GM12878 (cell line): ENCODE measurements around the gene MUTYH. TPM values are rescaled to one million over a fixed set of nuclear protein-coding genes. Genes with fewer than 3 reads are reported as not detected.

Experiments used
- ATAC-seq: fragments of 200-7000 bp; cut with Tn5 transposase; 3 replicates; pipeline ENCODE4 v1.9.1; 2020; ENCODE audit warnings: mild to moderate bottlenecking, moderate library complexity
- BruUV-seq: library from RNA; stranded (reverse); fragments of 400-500 nt; replicated peaks from 2 replicates; lab custom pipeline; 2021; lab: Mats Ljungman, UMichigan
- CTCF ChIA-PET: fragments of 300-600 bp; sonication (Branson Sonifier 250); formaldehyde crosslinking; extraction: SDS; loops from one replicate; lab custom pipeline; 2021; ENCODE audit warnings: inconsistent platforms; lab: Yijun Ruan, JAX
- POLR2A ChIA-PET: fragments of 350-600 bp; formaldehyde crosslinking; extraction: SDS; loops from one replicate; lab custom pipeline; 2021; ENCODE audit warnings: inconsistent platforms; lab: Charles Lee
- RAD21 ChIA-PET: fragments of 300-600 bp; sonication (Branson Sonifier 250); formaldehyde crosslinking; loops from one replicate; lab custom pipeline; 2023; ENCODE audit warnings: antibody characterized with exemption; ENCODE audit not compliant: unreplicated experiment; lab: Charles Lee
- SMC1A ChIA-PET: fragments of 300-600 bp; sonication (Branson Sonifier 250); formaldehyde crosslinking; loops from one replicate; lab custom pipeline; 2023; ENCODE audit not compliant: unreplicated experiment, uncharacterized antibody; lab: Charles Lee
- DNase-seq: peaks from one replicate; pipeline ENCODE4 v3.0.0-alpha.2; 2011; ENCODE audit warnings: low read depth, low spot score
- FAIRE-seq: peaks from 3 replicates; lab custom pipeline; 2011; peaks lifted over from hg19 to GRCh38; lab: Jason Lieb, UNC
- H2AFZ ChIP-seq: 2 replicates; pipeline ENCODE4 v1.6.0; 2011; ENCODE audit warnings: low read depth, low read length, control low read depth; ENCODE audit not compliant: control insufficient read depth
- H3K27ac ChIP-seq: 2 replicates; pipeline ENCODE4 v1.5.1; 2011; ENCODE audit warnings: control low read depth; ENCODE audit not compliant: control insufficient read depth, insufficient read depth
- H3K27me3 ChIP-seq, 2 experiments: replicated peaks in 1 of 2; 2 replicates each; pipeline versions ENCODE4 v1.6.0 to v1.6.1; 2011; ENCODE audit warnings: low read length in 1 of 2; ENCODE audit not compliant: control insufficient read depth in 2 of 2, insufficient read depth in 2 of 2
- H3K36me3 ChIP-seq, 2 experiments: 2 replicates each; pipeline ENCODE4 v1.5.1; 2011; ENCODE audit warnings: low read length in 1 of 2; ENCODE audit not compliant: control insufficient read depth in 2 of 2, insufficient read depth in 2 of 2
- H3K4me1 ChIP-seq: 2 replicates; pipeline ENCODE4 v1.6.1; 2011; ENCODE audit warnings: mild to moderate bottlenecking, low read length, moderate library complexity, mixed read lengths; ENCODE audit not compliant: control insufficient read depth, insufficient read depth
- H3K4me2 ChIP-seq: 2 replicates; pipeline ENCODE4 v1.6.0; 2011; ENCODE audit warnings: control low read depth; ENCODE audit not compliant: control insufficient read depth, insufficient read depth
- H3K4me3 ChIP-seq: fragments of 200-600 bp; sonication (generic); 2 replicates; pipeline ENCODE4 v1.5.1; 2016
- H3K79me2 ChIP-seq: 2 replicates; pipeline ENCODE4 v1.6.0; 2011; ENCODE audit warnings: low read length; ENCODE audit not compliant: control insufficient read depth, insufficient read depth
- H3K9ac ChIP-seq: 2 replicates; pipeline ENCODE4 v1.8.0; 2011; ENCODE audit warnings: low read length, control low read depth, mixed read lengths; ENCODE audit not compliant: control insufficient read depth, insufficient read depth
- H3K9me3 ChIP-seq: replicated peaks from 3 replicates; pipeline ENCODE4 v1.5.1; 2011; ENCODE audit warnings: mild to moderate bottlenecking, low read length; ENCODE audit not compliant: control insufficient read depth, insufficient read depth
- H4K20me1 ChIP-seq: 2 replicates; pipeline ENCODE4 v1.6.0; 2011; ENCODE audit not compliant: control insufficient read depth, insufficient read depth
- ASH2L ChIP-seq: fragments of 300-600, 200-600 bp; sonication (generic); IDR thresholded peaks from 2 replicates; pipeline ENCODE4 v1.6.1; 2017; ENCODE audit warnings: low read depth, mild to moderate bottlenecking, borderline replicate concordance
- BCL11A ChIP-seq: IDR thresholded peaks from 2 replicates; pipeline ENCODE4 v1.6.1; 2011; ENCODE audit warnings: low read depth, low read length
- CTCF ChIP-seq, 3 experiments: IDR thresholded peaks in 2 of 3; conservative IDR thresholded peaks in 1 of 3; 2 replicates each; pipeline ENCODE4 v1.5.1; 2011; ENCODE audit warnings: low read depth in 3 of 3, low read length in 3 of 3, mild to moderate bottlenecking in 3 of 3, control low read depth in 2 of 3, moderate library complexity in 2 of 3, inconsistent platforms in 1 of 3, mixed read lengths in 1 of 3; ENCODE audit not compliant: control insufficient read depth in 2 of 3, insufficient read depth in 1 of 3; ENCODE audit errors: extremely low read depth in 1 of 3
- FOXM1 ChIP-seq: IDR thresholded peaks from 2 replicates; pipeline ENCODE4 v1.6.1; 2012; ENCODE audit warnings: low read depth, mild to moderate bottlenecking, inconsistent platforms, low read length, moderate library complexity
- NBN ChIP-seq: fragments of 450-650 bp; IDR thresholded peaks from 2 replicates; pipeline ENCODE4 v1.6.1; 2016
- NFIC ChIP-seq: IDR thresholded peaks from 2 replicates; pipeline ENCODE4 v1.6.1; 2012; ENCODE audit warnings: low read depth, mild to moderate bottlenecking, inconsistent platforms, low read length, moderate library complexity
- NFYA ChIP-seq: IDR thresholded peaks from 2 replicates; pipeline ENCODE4 v1.6.1; 2011; ENCODE audit warnings: low read depth, mild to moderate bottlenecking, low read length, improper control_type of control experiment, borderline replicate concordance
- PAX5 ChIP-seq: IDR thresholded peaks from 2 replicates; pipeline ENCODE4 v1.6.1; 2011; ENCODE audit warnings: low read depth, low read length, borderline replicate concordance
- SIX5 ChIP-seq: IDR thresholded peaks from 2 replicates; pipeline ENCODE4 v1.6.1; 2011; ENCODE audit warnings: mild to moderate bottlenecking, low read depth, low read length, moderate library complexity; ENCODE audit not compliant: severe bottlenecking
- SMAD1 ChIP-seq: fragments of 450-650 bp; IDR thresholded peaks from 2 replicates; pipeline ENCODE4 v1.6.1; 2018; ENCODE audit warnings: mild to moderate bottlenecking, low read depth; ENCODE audit not compliant: partially characterized antibody
- SREBF2 ChIP-seq: IDR thresholded peaks from 2 replicates; pipeline ENCODE4 v1.6.1; 2012; ENCODE audit warnings: mild to moderate bottlenecking, low read length
- ZNF384 ChIP-seq: IDR thresholded peaks from 2 replicates; pipeline ENCODE4 v1.6.1; 2012; ENCODE audit warnings: low read depth, mild to moderate bottlenecking, low read length, improper control_type of control experiment, borderline replicate concordance
- ZNF687 ChIP-seq: fragments of 450-650 bp; IDR thresholded peaks from 2 replicates; pipeline ENCODE4 v1.6.1; 2017; ENCODE audit warnings: mild to moderate bottlenecking, moderate library complexity
- WGBS: methylation state at CpG from one replicate; pipeline ENCODE4 v1.1.6; 2016; ENCODE audit warnings: low lambda C conversion rate; ENCODE audit not compliant: insufficient replicate concordance, insufficient coverage; ENCODE audit errors: missing lambda C conversion rate; 5-methylcytosine and 5-hydroxymethylcytosine counted together
- in situ Hi-C: fragments of 300-500 bp; cut with MboI; formaldehyde crosslinking; loops from 9 replicates; pipeline ENCODE4 v1.14.3; 2018; ENCODE audit warnings: mixed read lengths
- intact Hi-C: fragments of 100-400 bp; cut with micrococcal nuclease; formaldehyde crosslinking; loops from one replicate; pipeline ENCODE4 v1.14.2; 2022; ENCODE audit not compliant: unreplicated experiment
- polyA plus RNA-seq, 11 experiments: library from polyadenylated mRNA; depleted of rRNA in 4 of 11; unstranded in 6 of 11; stranded (reverse) in 5 of 11; fragments of >200 nt; fragmentation: Nextera tagmentation in 4 of 11; fragmentation: Illumina TruSeq in 1 of 11; extraction: Ambion mirVana in 4 of 11; extraction: Trizol in 1 of 11; gene quantifications; 1 replicate in 1 of 11; 2 replicates in 10 of 11; pipeline versions ENCODE4 v1.2.1 to v1.2.3, GENCODE V29; 2011 to 2016; ENCODE audit warnings: inconsistent platforms in 2 of 11, missing spikeins in 2 of 11, low read depth in 1 of 11
- total RNA-seq, 4 experiments: library from RNA; depleted of rRNA in 3 of 4; stranded (reverse); fragments of >200 nt in 3 of 4; fragmentation: Illumina TruSeq in 1 of 4; extraction: Trizol in 1 of 4; gene quantifications; 2 replicates each; pipeline versions ENCODE4 v1.2.1 to v1.2.3, GENCODE V29; 2013 to 2021

Gene MUTYH
- total and polyA plus RNA-seq, 10 of the 15 experiments (the other 5 are each of a cell fraction or from before 2014, with no cell fraction given), result 2.5 to 42.0 (median 30.0) TPM

- peak overlapping the region; percentile 56 for H3K4me2 ChIP-seq
- H3K9me3 ChIP-seq, result no peaks in the 10 kb centered on the region
- peaks cover 18% of the 10 kb centered on the region for H3K4me1 ChIP-seq
- ATAC-seq, result peak; percentile 54
- in situ Hi-C loops, result no loop called here
- ChIA-PET RAD21 (interaction anchor here (1.2 to 10.1 kb wide), 10 partner anchors 8 to 506 kb away, joined by 3 to 146 read pairs (median 7); partner anchors contain the start of genes CCDC163, MMACHC, MUTYH and PLK3), SMC1A (interaction anchor here (0.6 to 7.3 kb wide), 17 partner anchors 9 to 575 kb away, joined by 3 to 88 read pairs (median 5); partner anchors contain the start of genes HECTD3, HPDL, MUTYH and TESK2), POLR2A (interaction anchor here (0.7 to 6.4 kb wide), 12 partner anchors 9 to 584 kb away, joined by 3 to 98 read pairs (median 4); partner anchors contain the start of genes CCDC163, HPDL, MMACHC and MUTYH), CTCF (interaction anchor here (1.0 to 10.7 kb wide), 10 partner anchors 8 to 295 kb away, joined by 3 to 153 read pairs (median 6); partner anchors contain the start of genes HECTD3, MUTYH, TESK2 and TOE1)
- H3K27ac ChIP-seq, result peak overlapping the region; percentile 59
- peak overlapping the region; percentile 31 for H2AFZ ChIP-seq
- BruUV-seq, result no TSS peak
- peak; percentile 69 for DNase-seq
- 0% methylated on average over 8 of the region's 8 CpGs for WGBS
- H3K36me3 ChIP-seq, result no peaks in the 10 kb centered on the region
- no peaks in the 10 kb centered on the region for H3K27me3 ChIP-seq
- no peak for FAIRE-seq
- intact Hi-C loops, result no loop called here
- peak overlapping the region; percentile 39; the same call in 1 of the 2 replicates for H3K4me3 ChIP-seq
- H3K9ac ChIP-seq, result peak overlapping the region; percentile 37
- H3K79me2 ChIP-seq, result peaks cover 7% of the 10 kb centered on the region
- H4K20me1 ChIP-seq, result no peaks in the 10 kb centered on the region
- TF ChIP-seq FOXM1 (no peak), NBN (no peak; the same call in 1 of the 2 replicates), ZNF384 (no peak), NFIC (peak; percentile 71; the same call in 1 of the 2 replicates), SIX5 (no peak), ASH2L (no peak), CTCF (IDR thresholded peaks at IDR 0.05 in 2 of 3, conservative IDR thresholded peaks at IDR 0.05 in 1 of 3; ENCODE audit: control insufficient read depth in 2 of 3, extremely low read depth in 1 of 3, insufficient read depth in 1 of 3, low read depth in 3 of 3, low read length in 3 of 3) (no peak), SMAD1 (no peak), BCL11A (no peak), NFYA (no peak), PAX5 (no peak), ZNF687 (no peak; the same call in 1 of the 2 replicates), SREBF2 (no peak)
Measured at GRCh38 chr1:45306319-45306718, 33.9 kb downstream of the MUTYH start.
